Right atrium auricular region (tissue), 2 donors: Measurements from ENCODE around the gene WASF2. TPM values are rescaled to one million over a fixed set of nuclear protein-coding genes. Genes with fewer than 3 reads are reported as not detected.
A peak's percentile ranks its signal among the peaks of the same experiment; 100 is the strongest.

Experiments used
- DNase-seq: peaks from one replicate; pipeline ENCODE4 v3.0.0-alpha.2; 2019; ENCODE audit warnings: low spot score
- H3K27ac ChIP-seq, 2 donors: fragments of 200-600 bp; sonication (generic); 1 replicate in 1 of 2; 2 replicates in 1 of 2; pipeline ENCODE4 v1.5.1; 2016 to 2019
- H3K27me3 ChIP-seq, 2 donors: fragments of 200-600 bp; sonication (generic); one replicate each; pipeline versions ENCODE4 v1.5.1 to v1.6.0; 2017 to 2019
- H3K36me3 ChIP-seq: fragments of 200-600 bp; sonication (generic); one replicate; pipeline ENCODE4 v1.5.1; 2016
- H3K4me1 ChIP-seq, 2 donors: fragments of 200-600 bp; sonication (generic); one replicate each; pipeline versions ENCODE4 v1.5.1 to v1.6.0; 2017 to 2019
- H3K4me3 ChIP-seq, 2 donors: fragments of 200-600 bp; sonication (generic); 1 replicate in 1 of 2; 2 replicates in 1 of 2; pipeline ENCODE4 v1.5.1; 2017 to 2019; ENCODE audit warnings: mild to moderate bottlenecking in 1 of 2, moderate library complexity in 1 of 2
- H3K9me3 ChIP-seq, 2 donors: fragments of 200-600 bp; sonication (generic); one replicate each; pipeline ENCODE4 v1.5.1; 2019
- total RNA-seq, 2 donors: library from RNA; depleted of rRNA; stranded (reverse); fragments of >200 nt; gene quantifications; one replicate each; pipeline ENCODE4 v1.1.0, GENCODE V29; 2016
- TF ChIP-seq, protein P1 (sequence below), 2 donors: fragments of 200-600 bp; sonication (generic); IDR thresholded peaks; one replicate each; pipeline ENCODE4 v1.5.1; 2019; ENCODE audit warnings: antibody characterized with exemption in 2 of 2

WASF2 gene
- total RNA-seq, 2 donors from 2014 or later = 20.7 to 49.0 TPM

DNA sequence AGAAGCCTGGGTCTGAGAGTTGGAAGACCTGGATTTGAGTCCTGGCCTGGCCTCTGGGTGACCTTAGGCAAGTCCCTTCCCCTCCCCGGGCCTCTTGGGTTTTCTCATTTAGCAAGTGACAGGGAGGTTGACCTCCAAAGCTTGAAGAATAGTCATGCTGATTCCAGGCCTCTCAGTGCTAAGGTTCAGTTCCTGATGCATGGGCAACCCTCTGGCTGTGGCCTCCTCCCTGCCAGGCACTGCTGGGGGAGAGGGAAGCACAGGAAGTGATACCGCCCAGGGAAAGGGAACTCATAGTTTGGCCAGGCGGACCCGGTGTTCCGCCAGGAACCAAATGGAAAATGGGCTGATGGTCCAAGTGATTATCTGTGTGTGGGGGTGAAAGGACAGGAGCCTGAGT lies 23.6 kb upstream of the WASF2 start:
- TF ChIP-seq, protein P1, sequence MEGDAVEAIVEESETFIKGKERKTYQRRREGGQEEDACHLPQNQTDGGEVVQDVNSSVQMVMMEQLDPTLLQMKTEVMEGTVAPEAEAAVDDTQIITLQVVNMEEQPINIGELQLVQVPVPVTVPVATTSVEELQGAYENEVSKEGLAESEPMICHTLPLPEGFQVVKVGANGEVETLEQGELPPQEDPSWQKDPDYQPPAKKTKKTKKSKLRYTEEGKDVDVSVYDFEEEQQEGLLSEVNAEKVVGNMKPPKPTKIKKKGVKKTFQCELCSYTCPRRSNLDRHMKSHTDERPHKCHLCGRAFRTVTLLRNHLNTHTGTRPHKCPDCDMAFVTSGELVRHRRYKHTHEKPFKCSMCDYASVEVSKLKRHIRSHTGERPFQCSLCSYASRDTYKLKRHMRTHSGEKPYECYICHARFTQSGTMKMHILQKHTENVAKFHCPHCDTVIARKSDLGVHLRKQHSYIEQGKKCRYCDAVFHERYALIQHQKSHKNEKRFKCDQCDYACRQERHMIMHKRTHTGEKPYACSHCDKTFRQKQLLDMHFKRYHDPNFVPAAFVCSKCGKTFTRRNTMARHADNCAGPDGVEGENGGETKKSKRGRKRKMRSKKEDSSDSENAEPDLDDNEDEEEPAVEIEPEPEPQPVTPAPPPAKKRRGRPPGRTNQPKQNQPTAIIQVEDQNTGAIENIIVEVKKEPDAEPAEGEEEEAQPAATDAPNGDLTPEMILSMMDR (IDR thresholded peaks at IDR 0.05) = no peak
- DNase-seq = no peak
- H3K4me1 ChIP-seq = peaks cover 0 to 53% of the 10 kb centered on the region in 2 donors
- H3K27me3 ChIP-seq = no peaks in the 10 kb centered on the region
- no peaks in the 10 kb centered on the region for H3K36me3 ChIP-seq
- peak overlapping the region; percentile 51 to 62 for H3K27ac ChIP-seq
- H3K9me3 ChIP-seq = no peaks in the 10 kb centered on the region
- no peak overlapping the region for H3K4me3 ChIP-seq

DNA sequence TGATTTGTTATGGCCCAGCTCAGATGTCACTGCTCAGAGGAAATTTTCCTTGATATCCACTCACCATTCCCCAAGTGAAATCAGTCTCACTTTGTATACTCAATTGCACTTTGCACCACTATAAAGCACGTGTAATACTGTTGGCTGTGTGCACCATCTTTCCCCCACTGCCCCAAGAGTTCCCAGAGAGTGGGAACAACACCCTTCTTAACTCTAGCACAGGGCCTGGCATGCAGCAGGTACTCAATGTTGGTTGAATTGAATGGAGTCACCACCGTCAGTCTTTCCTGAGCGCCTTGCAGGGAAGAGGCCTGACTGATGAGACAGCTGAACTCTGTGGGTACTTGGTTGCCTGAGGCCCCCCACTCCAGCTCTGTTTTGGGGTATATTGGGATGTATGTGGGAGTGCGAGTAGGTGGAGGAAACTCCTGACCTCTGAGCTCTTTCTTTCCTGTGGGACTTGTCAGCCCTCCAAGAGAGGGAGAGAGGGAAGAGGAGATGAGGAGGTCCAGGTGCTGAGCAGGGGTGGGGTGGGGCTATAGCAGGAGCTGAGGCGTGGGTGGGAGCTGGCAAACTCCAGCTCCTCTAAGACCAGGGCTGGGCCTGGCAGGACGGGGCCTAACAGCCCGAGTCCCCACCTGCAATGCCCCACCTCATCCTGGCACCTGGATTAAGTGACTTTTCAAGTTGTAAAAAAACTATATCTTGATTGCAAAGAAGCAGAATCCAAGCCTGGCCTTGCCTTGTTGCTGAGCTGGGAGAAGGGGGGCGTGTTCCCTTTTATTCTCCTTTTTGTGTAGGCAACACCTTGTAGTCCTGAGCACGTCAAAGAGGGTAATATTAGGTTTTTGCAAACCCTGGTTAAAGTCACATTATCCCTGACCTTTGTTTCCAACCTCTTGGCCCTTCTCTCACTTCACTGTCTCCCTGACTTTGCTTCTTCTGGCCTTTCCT lies 19.4 kb upstream of the WASF2 start:
- Histone ChIP-seq H3K9me3 (no peaks in the 10 kb centered on the region), H3K27me3 (no peaks in the 10 kb centered on the region), H3K4me1 (peaks cover 0 to 35% of the 10 kb centered on the region in 2 donors), H3K4me3 (no peak overlapping the region), H3K36me3 (no peaks in the 10 kb centered on the region), H3K27ac (peak overlapping the region in 1 of 2 donors; percentile 23)
- TF ChIP-seq, protein P1 (IDR thresholded peaks at IDR 0.05) = no peak
- DNase-seq = no peak

DNA sequence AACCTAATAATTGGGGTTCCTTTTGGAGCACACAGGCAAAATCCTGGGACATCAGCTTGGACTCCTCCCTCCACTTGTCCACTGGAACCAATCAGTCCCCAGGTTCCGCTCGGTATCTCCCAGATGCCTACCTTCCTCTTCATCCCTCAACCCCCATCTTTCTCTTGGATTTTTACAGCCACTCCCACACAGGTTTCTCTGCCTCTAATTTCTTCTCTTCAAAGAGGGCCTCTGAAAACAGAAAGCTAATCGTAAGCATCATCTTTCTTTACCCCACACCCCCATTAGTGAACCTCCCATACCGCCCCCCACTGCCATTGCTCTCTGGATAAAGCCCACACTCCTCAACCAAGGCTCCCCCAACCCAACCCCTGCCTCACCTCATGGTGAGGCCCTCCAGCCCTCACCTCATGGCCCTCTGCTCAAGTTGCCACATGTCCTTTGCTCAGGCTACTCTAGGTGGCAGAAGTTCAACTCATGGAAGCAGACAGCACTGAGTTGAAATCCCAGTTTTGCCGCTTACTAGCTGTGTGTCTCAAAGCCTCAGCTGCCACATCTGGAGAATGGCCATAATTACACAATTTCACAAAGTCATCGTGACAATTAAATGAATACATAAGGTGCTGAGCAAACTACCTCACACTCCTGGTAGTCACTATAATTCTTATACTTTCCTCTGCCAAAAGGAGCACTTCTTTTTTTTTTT lies 18.1 kb upstream of the WASF2 start:
- TF ChIP-seq, protein P1 (IDR thresholded peaks at IDR 0.05) = no peak
- peak overlapping the region; percentile 10 to 34 for H3K27ac ChIP-seq
- H3K4me3 ChIP-seq = no peak overlapping the region

DNA sequence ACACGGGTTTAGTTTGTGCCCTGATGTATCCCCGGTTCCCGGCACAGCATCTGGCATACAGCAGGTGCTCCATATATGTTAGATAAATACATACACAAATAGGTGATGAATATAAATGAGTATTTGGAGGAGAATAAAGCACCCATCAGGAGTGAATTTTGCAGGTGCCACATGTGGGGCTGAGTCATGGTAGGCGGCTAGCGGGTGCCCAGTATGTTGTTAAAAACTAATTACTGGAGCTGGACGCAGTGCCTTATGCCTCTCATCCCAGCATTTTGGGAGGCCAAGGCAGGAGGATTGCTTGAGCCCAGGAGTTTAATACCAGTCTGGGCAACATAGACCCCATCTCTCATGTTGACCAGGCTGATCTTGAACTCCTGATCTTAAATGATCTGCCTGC lies 16.7 kb upstream of the WASF2 start:
- H3K4me1 ChIP-seq = peaks cover 0 to 34% of the 10 kb centered on the region in 2 donors
- no peaks in the 10 kb centered on the region for H3K36me3 ChIP-seq
- H3K27ac ChIP-seq = no peak overlapping the region
- H3K4me3 ChIP-seq = no peak overlapping the region
- TF ChIP-seq, protein P1 (IDR thresholded peaks at IDR 0.05) = no peak
- no peaks in the 10 kb centered on the region for H3K27me3 ChIP-seq
- DNase-seq = no peak
- no peaks in the 10 kb centered on the region for H3K9me3 ChIP-seq

More for the DNA sequence above, 18.1 kb upstream of the WASF2 start:
- Histone ChIP-seq H3K27me3 (no peaks in the 10 kb centered on the region), H3K9me3 (no peaks in the 10 kb centered on the region), H3K4me1 (peaks cover 0 to 34% of the 10 kb centered on the region in 2 donors), H3K36me3 (no peaks in the 10 kb centered on the region)
- DNase-seq = no peak

DNA sequence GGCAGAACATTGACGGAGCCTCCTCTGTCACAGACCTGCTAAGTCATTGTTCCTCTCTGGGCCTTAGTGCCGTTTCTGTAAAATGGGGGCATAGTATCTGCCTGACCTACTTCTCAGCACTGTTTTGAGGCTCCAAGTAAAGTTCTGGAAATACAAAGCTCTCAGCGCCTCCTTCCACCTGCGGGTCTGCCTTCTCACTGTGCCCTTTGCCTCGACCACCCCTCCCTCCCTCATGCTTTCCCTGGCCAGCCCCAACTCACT lies 15.4 kb upstream of the WASF2 start:
- Histone ChIP-seq H3K4me3 (no peak overlapping the region), H3K4me1 (peaks cover 0 to 34% of the 10 kb centered on the region in 2 donors)
- DNase-seq = no peak

More for the DNA sequence above, 15.4 kb upstream of the WASF2 start:
- Histone ChIP-seq H3K9me3 (no peaks in the 10 kb centered on the region), H3K36me3 (no peaks in the 10 kb centered on the region), H3K27me3 (no peaks in the 10 kb centered on the region), H3K27ac (peak overlapping the region; percentile 87 to 97)
- TF ChIP-seq, protein P1 (IDR thresholded peaks at IDR 0.05) = no peak
